Posterior vena cava (tissue), 2 donors: Measurements from ENCODE around the gene CES1. TPM values are rescaled to one million over a fixed set of nuclear protein-coding genes. Genes with fewer than 3 reads are reported as not detected.
"Not testable (repeated sequence)": the region's sequence is repeated elsewhere in the genome, so short reads cannot be mapped to it uniquely, and the experiment has no call there.

Source experiments
- DNase-seq: peaks from one replicate; pipeline ENCODE4 v3.0.0-alpha.2; 2020; ENCODE audit warnings: low spot score
- intact Hi-C, 2 donors: fragments of 100-400 bp; cut with DNase I; formaldehyde crosslinking; loops; one replicate each; pipeline versions ENCODE4 v1.14.1 to v1.14.2; 2022 to 2023
- total RNA-seq, 2 donors: library from RNA; stranded (reverse); fragmentation: NEBNext Ultra II Directional; extraction: Animal tissue kit (Norgen Biotek cat#: 25700); gene quantifications; one replicate each; pipeline ENCODE4 v1.2.1, GENCODE V29; 2021
- donor health status: DM: yes; HTN: yes; CAD: no.
- donor health status: DM: yes; HTN: yes; CAD: no.

The CES1 gene
- total RNA-seq, 2 donors from 2014 or later = 29.9 to 95.9 TPM

GRCh38 chr16:55835581-55835980, 2.7 kb upstream of the CES1 start:
- no peak for DNase-seq
- intact Hi-C loops = no loop called here

- DNase-seq, intact Hi-C loops: not testable (repeated sequence)
Measured at GRCh38 chr16:55835173-55835572, 2.3 kb upstream of the CES1 start.

- intact Hi-C loops = no loop called here
- no peak for DNase-seq
Measured at GRCh38 chr16:55834049-55834448, 1.2 kb upstream of the CES1 start.

- DNase-seq = no peak
- intact Hi-C loops = no loop called here
Measured at GRCh38 chr16:55832425-55832772, 497 bp downstream of the CES1 start.

GRCh38 chr16:55830658-55831294, 2.1 kb downstream of the CES1 start:
- no peak for DNase-seq
- intact Hi-C loops = no loop called here

- intact Hi-C loops = loop anchor here in 1 of 2 donors (10.0 kb wide), 2 partner anchors 74 to 364 kb away; no protein-coding TSS in a partner anchor
- not testable (repeated sequence) for DNase-seq
Measured at GRCh38 chr16:55829232-55829631, 3.7 kb downstream of the CES1 start.

- DNase-seq = no peak
- intact Hi-C loops = loop anchor here in 1 of 2 donors (10.0 kb wide), 2 partner anchors 74 to 364 kb away; no protein-coding TSS in a partner anchor
Measured at GRCh38 chr16:55828680-55829079, 4.2 kb downstream of the CES1 start.

GRCh38 chr16:55825115-55825728, 7.7 kb downstream of the CES1 start:
- intact Hi-C loops = loop anchor here in 1 of 2 donors (10.0 kb wide), 2 partner anchors 70 to 360 kb away; no protein-coding TSS in a partner anchor
- DNase-seq = no peak

- no peak for DNase-seq
Measured at GRCh38 chr16:55824473-55825000, 8.4 kb downstream of the CES1 start.

GRCh38 chr16:55822280-55822810, 10.6 kb downstream of the CES1 start:
- intact Hi-C loops = loop anchor here in 1 of 2 donors (10.0 kb wide), 2 partner anchors 68 to 358 kb away; no protein-coding TSS in a partner anchor
- peak; percentile 53 for DNase-seq

More at GRCh38 chr16:55824473-55825000, 8.4 kb downstream of the CES1 start:
- intact Hi-C loops = loop anchor here in 1 of 2 donors (10.0 kb wide), 2 partner anchors 70 to 360 kb away; no protein-coding TSS in a partner anchor

GRCh38 chr16:55821210-55821609, 11.7 kb downstream of the CES1 start:
- intact Hi-C loops = loop anchor here in 1 of 2 donors (10.0 kb wide), 2 partner anchors 66 to 356 kb away; no protein-coding TSS in a partner anchor
- DNase-seq = peak; percentile 11

- DNase-seq = peak; percentile 24
- intact Hi-C loops = loop anchor here in 1 of 2 donors (10.0 kb wide), 2 partner anchors 66 to 356 kb away; no protein-coding TSS in a partner anchor
Measured at GRCh38 chr16:55820615-55821014, 12.3 kb downstream of the CES1 start.

- peak; percentile 14 for DNase-seq
- intact Hi-C loops = no loop called here
Measured at GRCh38 chr16:55817236-55817912, 15.5 kb downstream of the CES1 start.

GRCh38 chr16:55816222-55816621, 16.7 kb downstream of the CES1 start:
- intact Hi-C loops = not testable (repeated sequence)
- peak; percentile 18 for DNase-seq

GRCh38 chr16:55815320-55815719, 17.6 kb downstream of the CES1 start:
- intact Hi-C loops = no loop called here
- peak; percentile 41 for DNase-seq

- not testable (repeated sequence) for DNase-seq
Measured at GRCh38 chr16:55814174-55814573, 18.7 kb downstream of the CES1 start.

GRCh38 chr16:55813730-55814129, 19.2 kb downstream of the CES1 start:
- intact Hi-C loops = not testable (repeated sequence)
- peak; percentile 20 for DNase-seq

More at GRCh38 chr16:55814174-55814573, 18.7 kb downstream of the CES1 start:
- intact Hi-C loops = not testable (repeated sequence)

- intact Hi-C loops = no loop called here
Measured at GRCh38 chr16:55812951-55813350, 19.9 kb downstream of the CES1 start.

GRCh38 chr16:55811811-55812210, 21.1 kb downstream of the CES1 start:
- DNase-seq = no peak
- intact Hi-C loops = no loop called here

More at GRCh38 chr16:55812951-55813350, 19.9 kb downstream of the CES1 start:
- peak; percentile 26 for DNase-seq
